Aorta (tissue), 5 donors: ENCODE data around the gene CHMP2A. TPM values are rescaled to one million over a fixed set of nuclear protein-coding genes. Genes with fewer than 3 reads are reported as not detected.

ENCODE experiments used
- ATAC-seq: fragments of 200-7000 bp; cut with Tn5 transposase; one replicate; pipeline ENCODE4 v1.9.1; 2022; ENCODE audit warnings: moderate library complexity; ENCODE audit not compliant: low FRiP score
- DNase-seq, 2 donors: peaks; one replicate each; pipeline ENCODE4 v3.0.0-alpha.2; 2020
- H3K27ac ChIP-seq, 2 donors: one replicate each; pipeline ENCODE4 v1.5.1; 2013; ENCODE audit warnings: low read length in 2 of 2, mild to moderate bottlenecking in 2 of 2, moderate library complexity in 2 of 2, control low read depth in 1 of 2, inconsistent platforms in 1 of 2, low read depth in 1 of 2
- H3K27me3 ChIP-seq, 2 donors: one replicate each; pipeline ENCODE4 v1.6.1; 2013; ENCODE audit warnings: control low read depth in 1 of 2, low read length in 1 of 2, mild to moderate bottlenecking in 1 of 2, moderate library complexity in 1 of 2; ENCODE audit not compliant: insufficient read depth in 2 of 2, control insufficient read depth in 1 of 2
- H3K36me3 ChIP-seq, 2 donors: one replicate each; pipeline ENCODE4 v1.6.1; 2013; ENCODE audit warnings: control low read depth in 1 of 2, low read length in 1 of 2, mild to moderate bottlenecking in 1 of 2; ENCODE audit not compliant: insufficient read depth in 2 of 2, control insufficient read depth in 1 of 2
- H3K4me1 ChIP-seq, 2 donors: one replicate each; pipeline ENCODE4 v1.6.1; 2013; ENCODE audit warnings: low read length in 2 of 2, control low read depth in 1 of 2, mild to moderate bottlenecking in 1 of 2, moderate library complexity in 1 of 2; ENCODE audit not compliant: insufficient read depth in 2 of 2, control insufficient read depth in 1 of 2
- H3K4me3 ChIP-seq, 2 donors: one replicate each; pipeline ENCODE4 v1.5.1; 2013; ENCODE audit warnings: low read length in 2 of 2, control low read depth in 1 of 2, mild to moderate bottlenecking in 1 of 2
- H3K9me3 ChIP-seq: one replicate; pipeline ENCODE4 v1.6.1; 2013; ENCODE audit warnings: mild to moderate bottlenecking, low read length; ENCODE audit not compliant: control insufficient read depth
- WGBS, 2 donors: extraction: QIAGEN DNeasy Blood & Tissue Kit; methylation state at CpG; one replicate each; pipeline ENCODE4 v1.1.7; 2013; 5-methylcytosine and 5-hydroxymethylcytosine counted together
- intact Hi-C, 2 donors: fragments of 100-400 bp; cut with DNase I; formaldehyde crosslinking; loops; one replicate each; pipeline versions ENCODE4 v1.14.2 to v1.15.0; 2022
- polyA plus RNA-seq, 2 donors: library from polyadenylated mRNA; stranded (reverse); fragments of 200-250 nt; gene quantifications; one replicate each; pipeline ENCODE4 v1.2.3, GENCODE V29; 2013
- total RNA-seq, 2 donors: library from RNA; stranded (reverse); fragmentation: NEBNext Ultra II Directional; extraction: Animal tissue kit (Norgen Biotek cat#: 25700); gene quantifications; one replicate each; pipeline ENCODE4 v1.2.1, GENCODE V29; 2021
- donor health status: healthy with polysubstance abuse.
- donor health status: Bipolar disorder and iron deficiency.
- donor health status: DM: no; HTN: no; CAD: no.
- donor health status: DM: no; HTN: no; CAD: no.
- donor health status: DM: yes; HTN: yes; CAD: no.

The CHMP2A gene
- total and polyA plus RNA-seq, 4 donors, result 94.9 to 208 (median 143) TPM

GRCh38 chr19:58557221-58558065 is 2.5 kb upstream of the CHMP2A start:
- DNase-seq, result peak; percentile 41 to 55
- no peak for ATAC-seq
- no peaks in the 10 kb centered on the region for H3K4me1 ChIP-seq

GRCh38 chr19:58556622-58557220 is 1.8 kb upstream of the CHMP2A start:
- no peak for ATAC-seq
- peak overlapping the region in 1 of 2 donors; percentile 4 for H3K27ac ChIP-seq

More at GRCh38 chr19:58557221-58558065, 2.5 kb upstream of the CHMP2A start:
- Histone ChIP-seq H3K9me3 (no peaks in the 10 kb centered on the region), H3K27me3 (no peaks in the 10 kb centered on the region), H3K4me3 (peak overlapping the region; percentile 65 to 86), H3K27ac (peak overlapping the region; percentile 82 to 87), H3K36me3 (no peaks in the 10 kb centered on the region)
- 34 to 38% methylated on average over 12 of the region's 12 CpGs for WGBS, 2 donors
- intact Hi-C loops, result loop anchor here in 1 of 2 donors (2.0 kb wide), 1 partner anchor 15 kb away; the partner anchor contains the start of gene MZF1

GRCh38 chr19:58555920-58556621 is 1.2 kb upstream of the CHMP2A start:
- DNase-seq (peak; percentile 51 to 75), ATAC-seq (no peak)
- Histone ChIP-seq H3K4me1 (no peaks in the 10 kb centered on the region), H3K4me3 (no peak overlapping the region), H3K36me3 (no peaks in the 10 kb centered on the region), H3K9me3 (no peaks in the 10 kb centered on the region), H3K27me3 (no peaks in the 10 kb centered on the region), H3K27ac (no peak overlapping the region)
- WGBS, 2 donors, result 84 to 86% methylated on average over 16 of the region's 16 CpGs
- intact Hi-C loops, result no loop called here

More at GRCh38 chr19:58556622-58557220, 1.8 kb upstream of the CHMP2A start:
- H3K27me3 ChIP-seq, result no peaks in the 10 kb centered on the region
- WGBS, 2 donors, result 60 to 67% methylated on average over 10 of the region's 10 CpGs
- no peaks in the 10 kb centered on the region for H3K9me3 ChIP-seq
- no peak overlapping the region for H3K4me3 ChIP-seq
- intact Hi-C loops, result no loop called here
- H3K4me1 ChIP-seq, result no peaks in the 10 kb centered on the region
- H3K36me3 ChIP-seq, result no peaks in the 10 kb centered on the region
- peak; percentile 41 to 42 for DNase-seq

DNA sequence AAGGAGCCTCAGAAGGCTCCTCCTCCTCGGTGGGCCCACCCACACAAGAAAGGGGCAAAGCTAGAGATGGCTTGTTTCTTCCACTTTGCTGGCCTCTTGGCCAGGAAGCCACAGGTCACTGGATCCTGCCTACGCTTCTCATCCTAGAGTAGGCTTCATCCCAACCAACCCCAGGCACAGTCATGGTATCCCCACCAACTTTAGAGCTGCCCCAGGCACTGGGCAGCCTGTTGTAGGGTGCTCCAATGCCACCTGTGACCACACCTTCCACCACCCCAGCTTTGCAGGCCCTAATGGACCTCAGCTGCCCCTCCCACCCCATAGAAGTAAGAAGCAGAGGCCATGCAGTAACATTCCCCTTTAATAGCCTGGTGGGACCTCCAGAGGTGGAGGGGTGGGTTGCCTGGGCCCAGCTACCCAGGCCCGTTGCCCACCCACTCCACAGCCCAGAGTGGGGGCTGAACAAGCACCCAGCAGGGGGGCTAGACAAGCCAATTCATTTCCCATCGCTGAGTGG is 522 bp upstream of the CHMP2A start:
- no peaks in the 10 kb centered on the region for H3K9me3 ChIP-seq
- no peak overlapping the region for H3K4me3 ChIP-seq
- H3K4me1 ChIP-seq, result no peaks in the 10 kb centered on the region
- H3K36me3 ChIP-seq, result peaks cover 0 to 3% of the 10 kb centered on the region in 2 donors
- DNase-seq, result peak; percentile 50 to 54
- WGBS, 2 donors, result 40 to 42% methylated on average over 4 of the region's 4 CpGs
- intact Hi-C loops, result no loop called here
- H3K27me3 ChIP-seq, result no peaks in the 10 kb centered on the region
- ATAC-seq, result no peak
- peak overlapping the region in 1 of 2 donors; percentile 76 for H3K27ac ChIP-seq

- no peaks in the 10 kb centered on the region for H3K9me3 ChIP-seq
- no peaks in the 10 kb centered on the region for H3K4me1 ChIP-seq
- ATAC-seq (no peak), DNase-seq (peak; percentile 51 to 70)
- H3K36me3 ChIP-seq, result peaks cover 3 to 9% of the 10 kb centered on the region in 2 donors
- WGBS, 2 donors, result 26 to 27% methylated on average over 18 of the region's 18 CpGs
- no peaks in the 10 kb centered on the region for H3K27me3 ChIP-seq
- peak overlapping the region in 1 of 2 donors; percentile 91 for H3K27ac ChIP-seq
- peak overlapping the region; percentile 39 to 57 for H3K4me3 ChIP-seq
- intact Hi-C loops, result no loop called here
Observed at GRCh38 chr19:58553799-58554493, 959 bp downstream of the CHMP2A start.

GRCh38 chr19:58552655-58553054 is 2.2 kb downstream of the CHMP2A start:
- DNase-seq, result no peak
- ATAC-seq, result no peak
- Histone ChIP-seq H3K4me1 (no peaks in the 10 kb centered on the region), H3K36me3 (peaks cover 3 to 17% of the 10 kb centered on the region in 2 donors), H3K4me3 (no peak overlapping the region), H3K27me3 (no peaks in the 10 kb centered on the region), H3K9me3 (no peaks in the 10 kb centered on the region), H3K27ac (no peak overlapping the region)
- intact Hi-C loops, result no loop called here
- WGBS, 2 donors, result 89 to 92% methylated on average over 2 of the region's 2 CpGs

DNA sequence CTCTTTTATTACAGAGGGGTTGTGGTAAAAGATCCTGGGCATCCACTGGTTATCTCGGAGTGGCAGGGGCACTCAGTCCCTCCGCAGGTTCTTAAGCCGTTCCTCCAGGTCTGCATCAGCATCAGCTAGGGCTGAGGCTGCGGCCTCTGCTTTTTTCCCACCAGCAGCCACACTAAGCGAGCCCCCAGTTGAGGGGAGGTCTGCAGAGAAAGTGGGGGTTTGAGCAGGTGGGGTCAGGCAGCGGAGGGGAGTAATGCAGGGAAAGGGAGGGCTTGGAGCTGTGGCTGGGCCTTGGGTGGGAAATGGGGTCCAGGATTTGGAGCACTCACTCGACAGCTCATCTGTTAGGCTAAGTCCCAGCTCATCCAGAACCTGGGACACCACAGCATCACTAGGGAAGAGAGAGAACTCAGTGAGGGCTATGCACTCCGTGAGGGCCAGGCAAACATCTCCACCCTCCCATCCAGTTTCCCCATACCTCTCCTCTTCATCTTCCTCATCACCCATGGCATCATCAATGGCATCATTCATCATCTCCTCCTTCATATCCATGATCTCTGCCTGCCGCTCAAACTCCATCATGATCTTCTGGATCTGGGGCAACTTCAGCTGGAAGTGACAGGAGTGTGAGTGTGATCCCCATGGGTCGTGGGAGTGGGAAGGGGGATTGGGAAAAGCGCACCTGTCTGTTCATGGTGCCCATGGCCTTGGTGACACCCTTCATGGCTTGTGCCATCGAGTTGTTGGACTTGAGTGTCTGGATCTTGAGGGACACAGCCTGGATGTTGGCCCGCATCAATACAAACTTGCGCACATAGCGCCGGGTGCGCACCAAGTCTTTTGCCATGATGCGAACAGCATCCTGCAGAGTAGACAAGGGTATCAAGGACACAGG is 3.1 kb downstream of the CHMP2A start:
- DNase-seq (peak; percentile 29 to 57), ATAC-seq (no peak)
- H3K4me3 ChIP-seq, result no peak overlapping the region
- H3K27me3 ChIP-seq, result no peaks in the 10 kb centered on the region
- 90 to 93% methylated on average over 18 of the region's 18 CpGs for WGBS, 2 donors
- no peak overlapping the region for H3K27ac ChIP-seq
- no peaks in the 10 kb centered on the region for H3K4me1 ChIP-seq
- H3K9me3 ChIP-seq, result no peaks in the 10 kb centered on the region
- H3K36me3 ChIP-seq, result peaks cover 3 to 19% of the 10 kb centered on the region in 2 donors
- intact Hi-C loops, result no loop called here
